Head of caudate nucleus (tissue), 42 donors: ENCODE results near the gene NDUFA8.

Experiments used
- DNase-seq, 42 donors: peaks; one replicate each; pipeline versions ENCODE4 v3.0.0 to v3.0.0-alpha.2; 2020 to 2021; ENCODE audit warnings: mixed read lengths in 7 of 42
- intact Hi-C: fragments of 100-400 bp; cut with DNase I; formaldehyde crosslinking; loops from one replicate; pipeline ENCODE4 v1.15.0; 2022

Gene NDUFA8

GRCh38 chr9:122112238-122112637, 47.3 kb downstream of the NDUFA8 start:
- DNase-seq = no peak
- intact Hi-C loops = no loop called here

- intact Hi-C loops = no loop called here
- no peak for DNase-seq
Observed at GRCh38 chr9:122111413-122112085, 48.0 kb downstream of the NDUFA8 start.

- intact Hi-C loops = no loop called here
- no peak for DNase-seq
Observed at GRCh38 chr9:122110100-122110833, 49.3 kb downstream of the NDUFA8 start.

GRCh38 chr9:122109035-122109813, 50.4 kb downstream of the NDUFA8 start:
- intact Hi-C loops = loop anchor here (10.0 kb wide), 1 partner anchor 346 kb away; no protein-coding TSS in a partner anchor
- no peak for DNase-seq

GRCh38 chr9:122107291-122107805, 52.2 kb downstream of the NDUFA8 start:
- intact Hi-C loops = loop anchor here (10.0 kb wide), 1 partner anchor 347 kb away; no protein-coding TSS in a partner anchor
- DNase-seq = peak in 6 of 42 donors; percentile 11 to 48 (median 39)

- DNase-seq = no peak
- intact Hi-C loops = loop anchor here (10.0 kb wide), 1 partner anchor 348 kb away; no protein-coding TSS in a partner anchor
Observed at GRCh38 chr9:122106576-122106975, 53.0 kb downstream of the NDUFA8 start.

GRCh38 chr9:122103985-122104384, 55.6 kb downstream of the NDUFA8 start:
- no peak for DNase-seq
- intact Hi-C loops = loop anchor here (10.0 kb wide), 1 partner anchor 351 kb away; no protein-coding TSS in a partner anchor

GRCh38 chr9:122102156-122102555, 57.4 kb downstream of the NDUFA8 start:
- peak in 1 of 42 donors; percentile 26 for DNase-seq
- intact Hi-C loops = loop anchor here (10.0 kb wide), 1 partner anchor 353 kb away; no protein-coding TSS in a partner anchor

GRCh38 chr9:122100756-122101155, 58.8 kb downstream of the NDUFA8 start:
- intact Hi-C loops = loop anchor here (10.0 kb wide), 1 partner anchor 354 kb away; no protein-coding TSS in a partner anchor
- DNase-seq = peak in 1 of 42 donors; percentile 20

- intact Hi-C loops = loop anchor here (2.0 to 10.0 kb wide), 3 partner anchors 25 to 715 kb away; no protein-coding TSS in a partner anchor
- DNase-seq = peak; percentile 62 to 95 (median 88)
Observed at GRCh38 chr9:122099271-122099869, 60.2 kb downstream of the NDUFA8 start.

GRCh38 chr9:122097679-122098315, 61.8 kb downstream of the NDUFA8 start:
- peak in 1 of 42 donors; percentile 0 for DNase-seq
- intact Hi-C loops = loop anchor here (2.0 to 10.0 kb wide), 3 partner anchors 27 to 717 kb away; no protein-coding TSS in a partner anchor

GRCh38 chr9:122096620-122097415, 62.8 kb downstream of the NDUFA8 start:
- DNase-seq = peak in 2 of 42 donors; percentile 4 to 15

GRCh38 chr9:122095010-122095767, 64.4 kb downstream of the NDUFA8 start:
- intact Hi-C loops = loop anchor here (10.0 kb wide), 1 partner anchor 720 kb away; no protein-coding TSS in a partner anchor
- peak in 40 of 42 donors; percentile 30 to 86 (median 62) for DNase-seq

More at GRCh38 chr9:122096620-122097415, 62.8 kb downstream of the NDUFA8 start:
- intact Hi-C loops = loop anchor here (10.0 kb wide), 1 partner anchor 718 kb away; no protein-coding TSS in a partner anchor
